Ishikawa (cell line): ENCODE data around the gene ABCG1.

Experiments used
- CREB1 ChIP-seq: IDR thresholded peaks from 2 replicates; pipeline ENCODE4 v1.6.1; 2012; ENCODE audit warnings: low read depth
- EGR1 ChIP-seq: IDR thresholded peaks from 2 replicates; pipeline ENCODE4 v1.6.1; 2012
- EP300 ChIP-seq: IDR thresholded peaks from 2 replicates; pipeline ENCODE4 v1.6.1; 2012; ENCODE audit warnings: borderline replicate concordance
- FOXM1 ChIP-seq: IDR thresholded peaks from 2 replicates; pipeline ENCODE4 v1.6.1; 2012; ENCODE audit warnings: low read depth, borderline replicate concordance
- NFIC ChIP-seq: IDR thresholded peaks from 2 replicates; pipeline ENCODE4 v1.6.1; 2012
- TAF1 ChIP-seq: IDR thresholded peaks from 2 replicates; pipeline ENCODE4 v1.6.1; 2012; ENCODE audit warnings: low read depth, mild to moderate bottlenecking
- YY1 ChIP-seq: IDR thresholded peaks from 2 replicates; pipeline ENCODE4 v1.6.1; 2012; ENCODE audit warnings: low read depth
- ZBTB7A ChIP-seq: IDR thresholded peaks from 2 replicates; pipeline ENCODE4 v1.6.1; 2012; ENCODE audit warnings: low read depth
- TF ChIP-seq, protein P1 (sequence below): IDR thresholded peaks from 2 replicates; pipeline ENCODE4 v1.6.1; 2012
- TF ChIP-seq, protein P2 (sequence below): IDR thresholded peaks from 2 replicates; pipeline ENCODE4 v1.6.1; 2012; ENCODE audit warnings: low read depth, mild to moderate bottlenecking

- TF ChIP-seq FOXM1 (no peak), CREB1 (no peak), YY1 (no peak), EGR1 (no peak), EP300 (no peak), NFIC (no peak), ZBTB7A (no peak), TAF1 (no peak)
- TF ChIP-seq, protein P1, sequence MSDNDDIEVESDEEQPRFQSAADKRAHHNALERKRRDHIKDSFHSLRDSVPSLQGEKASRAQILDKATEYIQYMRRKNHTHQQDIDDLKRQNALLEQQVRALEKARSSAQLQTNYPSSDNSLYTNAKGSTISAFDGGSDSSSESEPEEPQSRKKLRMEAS = no peak
- TF ChIP-seq, protein P2, sequence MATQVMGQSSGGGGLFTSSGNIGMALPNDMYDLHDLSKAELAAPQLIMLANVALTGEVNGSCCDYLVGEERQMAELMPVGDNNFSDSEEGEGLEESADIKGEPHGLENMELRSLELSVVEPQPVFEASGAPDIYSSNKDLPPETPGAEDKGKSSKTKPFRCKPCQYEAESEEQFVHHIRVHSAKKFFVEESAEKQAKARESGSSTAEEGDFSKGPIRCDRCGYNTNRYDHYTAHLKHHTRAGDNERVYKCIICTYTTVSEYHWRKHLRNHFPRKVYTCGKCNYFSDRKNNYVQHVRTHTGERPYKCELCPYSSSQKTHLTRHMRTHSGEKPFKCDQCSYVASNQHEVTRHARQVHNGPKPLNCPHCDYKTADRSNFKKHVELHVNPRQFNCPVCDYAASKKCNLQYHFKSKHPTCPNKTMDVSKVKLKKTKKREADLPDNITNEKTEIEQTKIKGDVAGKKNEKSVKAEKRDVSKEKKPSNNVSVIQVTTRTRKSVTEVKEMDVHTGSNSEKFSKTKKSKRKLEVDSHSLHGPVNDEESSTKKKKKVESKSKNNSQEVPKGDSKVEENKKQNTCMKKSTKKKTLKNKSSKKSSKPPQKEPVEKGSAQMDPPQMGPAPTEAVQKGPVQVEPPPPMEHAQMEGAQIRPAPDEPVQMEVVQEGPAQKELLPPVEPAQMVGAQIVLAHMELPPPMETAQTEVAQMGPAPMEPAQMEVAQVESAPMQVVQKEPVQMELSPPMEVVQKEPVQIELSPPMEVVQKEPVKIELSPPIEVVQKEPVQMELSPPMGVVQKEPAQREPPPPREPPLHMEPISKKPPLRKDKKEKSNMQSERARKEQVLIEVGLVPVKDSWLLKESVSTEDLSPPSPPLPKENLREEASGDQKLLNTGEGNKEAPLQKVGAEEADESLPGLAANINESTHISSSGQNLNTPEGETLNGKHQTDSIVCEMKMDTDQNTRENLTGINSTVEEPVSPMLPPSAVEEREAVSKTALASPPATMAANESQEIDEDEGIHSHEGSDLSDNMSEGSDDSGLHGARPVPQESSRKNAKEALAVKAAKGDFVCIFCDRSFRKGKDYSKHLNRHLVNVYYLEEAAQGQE = no peak
Measured at GRCh38 chr21:42253466-42253865, 34.5 kb downstream of the ABCG1 start.
